AG04450 (cell line): ENCODE results near the gene SCRN2. TPM values are rescaled to one million over a fixed set of nuclear protein-coding genes. Genes with fewer than 3 reads are reported as not detected.

ENCODE experiments used
- CTCF ChIA-PET: fragments of 300-600, 350-600 bp; formaldehyde crosslinking; extraction: SDS; loops from one replicate; lab custom pipeline; 2022; ENCODE audit warnings: antibody characterized with exemption, inconsistent platforms; lab: Charles Lee
- POLR2A ChIA-PET: fragments of 350-600 bp; formaldehyde crosslinking; extraction: SDS; loops from one replicate; lab custom pipeline; 2021; ENCODE audit warnings: antibody characterized with exemption, inconsistent platforms; lab: Yijun Ruan, JAX
- DNase-seq: peaks from one replicate; pipeline ENCODE4 v3.0.0-alpha.2; 2011; ENCODE audit warnings: low read depth, low spot score
- H3K27ac ChIP-seq: one replicate; pipeline ENCODE4 v1.5.1; 2012; ENCODE audit warnings: low read depth, low read length, control low read depth
- H3K27me3 ChIP-seq: one replicate; pipeline ENCODE4 v1.6.0; 2012; ENCODE audit warnings: low read length; ENCODE audit not compliant: control insufficient read depth, insufficient read depth
- H3K4me3 ChIP-seq: 2 replicates; pipeline ENCODE4 v1.5.1; 2011; ENCODE audit warnings: mild to moderate bottlenecking, low read depth, low read length, control low read depth
- H3K9me3 ChIP-seq: 2 replicates; pipeline ENCODE4 v1.5.1; 2012; ENCODE audit warnings: low read length; ENCODE audit not compliant: control insufficient read depth, insufficient read depth
- CTCF ChIP-seq: IDR thresholded peaks from 2 replicates; pipeline ENCODE4 v1.5.1; 2011; ENCODE audit warnings: low read depth, low read length, control low read depth, inconsistent platforms
- polyA plus RNA-seq: library from polyadenylated mRNA; depleted of rRNA; stranded (reverse); fragments of >200 nt; gene quantifications from 2 replicates; pipeline ENCODE4 v1.2.3, GENCODE V29; 2011

The SCRN2 gene
- polyA plus RNA-seq, 1 experiment, result 13.3 TPM

- ChIA-PET POLR2A (no interaction called here), CTCF (interaction anchor here (1.3 kb wide), 1 partner anchor 20 kb away, joined by 4 read pairs; no protein-coding TSS in a partner anchor)
- Histone ChIP-seq H3K27me3 (peaks cover 4% of the 10 kb centered on the region), H3K27ac (no peak overlapping the region), H3K4me3 (no peak overlapping the region), H3K9me3 (peaks cover 9% of the 10 kb centered on the region)
- DNase-seq, result no peak
- no peak for TF ChIP-seq CTCF
Measured at GRCh38 chr17:47864791-47865216, 23.7 kb upstream of the SCRN2 start.

- H3K27ac ChIP-seq, result peak overlapping the region; percentile 54
- peaks cover 9% of the 10 kb centered on the region for H3K9me3 ChIP-seq
- ChIA-PET CTCF (interaction anchor here (0.7 to 2.9 kb wide), 6 partner anchors 12 to 27 kb away, joined by 3 to 9 read pairs (median 4); partner anchors contain the start of genes SCRN2 and SP6), POLR2A (interaction anchor here (0.9 to 1.3 kb wide), 4 partner anchors 10 to 33 kb away, joined by 3 to 6 read pairs (median 5); partner anchors contain the start of genes LRRC46, MRPL10, SP2 and SP6)
- no peak overlapping the region for H3K4me3 ChIP-seq
- peak; percentile 68 for DNase-seq
- TF ChIP-seq CTCF, result no peak
- peaks cover 3% of the 10 kb centered on the region for H3K27me3 ChIP-seq
Measured at GRCh38 chr17:47862621-47863440, 21.8 kb upstream of the SCRN2 start.

GRCh38 chr17:47860386-47860785, 19.3 kb upstream of the SCRN2 start:
- ChIA-PET POLR2A (no interaction called here), CTCF (no interaction called here)
- Histone ChIP-seq H3K4me3 (no peak overlapping the region), H3K9me3 (peaks cover 6% of the 10 kb centered on the region), H3K27ac (no peak overlapping the region), H3K27me3 (peaks cover 17% of the 10 kb centered on the region)
- no peak for TF ChIP-seq CTCF
- no peak for DNase-seq

GRCh38 chr17:47857551-47858455, 16.7 kb upstream of the SCRN2 start:
- ChIA-PET POLR2A (interaction anchor here (0.8 kb wide), 1 partner anchor 37 kb away, joined by 4 read pairs; no protein-coding TSS in a partner anchor), CTCF (interaction anchor here (0.6 to 1.3 kb wide), 5 partner anchors 13 to 114 kb away, joined by 3 to 4 read pairs (median 3); partner anchors contain the start of gene SCRN2)
- no peak overlapping the region for H3K27ac ChIP-seq
- H3K27me3 ChIP-seq, result peaks cover 42% of the 10 kb centered on the region
- H3K9me3 ChIP-seq, result no peaks in the 10 kb centered on the region
- no peak for DNase-seq
- TF ChIP-seq CTCF, result no peak
- H3K4me3 ChIP-seq, result no peak overlapping the region
